HEK293 (cell line): ENCODE measurements around the gene UBE2C.

Experiments used
- BCL11A ChIP-seq: fragments of 450-650 bp; formaldehyde crosslinking; IDR thresholded peaks from 2 replicates; pipeline ENCODE4 v1.5.1; 2016; ENCODE audit warnings: low read depth, missing biosample characterization, missing genetic modification characterization
- GLIS1 ChIP-seq: fragments of 450-650 bp; formaldehyde crosslinking; IDR thresholded peaks from 2 replicates; pipeline ENCODE4 v1.5.1; 2016; ENCODE audit warnings: missing biosample characterization, missing genetic modification characterization
- GLIS2 ChIP-seq: fragments of 450-650 bp; formaldehyde crosslinking; IDR thresholded peaks from 2 replicates; pipeline ENCODE4 v1.5.1; 2016; ENCODE audit warnings: missing biosample characterization, missing genetic modification characterization
- HOXA7 ChIP-seq: sonication (generic); formaldehyde crosslinking; IDR thresholded peaks from 2 replicates; pipeline ENCODE4 v1.8.1; 2022; ENCODE audit warnings: missing genetic modification reagents, borderline replicate concordance
- WT1 ChIP-seq: fragments of 450-650 bp; formaldehyde crosslinking; IDR thresholded peaks from 2 replicates; pipeline ENCODE4 v1.5.1; 2016; ENCODE audit warnings: missing biosample characterization, missing genetic modification characterization
- YY2 ChIP-seq: fragments of 450-650 bp; formaldehyde crosslinking; IDR thresholded peaks from 2 replicates; pipeline ENCODE4 v1.5.1; 2016; ENCODE audit warnings: missing biosample characterization, missing genetic modification characterization
- ZBTB17 ChIP-seq: fragments of 450-650 bp; formaldehyde crosslinking; IDR thresholded peaks from 2 replicates; pipeline ENCODE4 v1.5.1; 2016; ENCODE audit warnings: missing biosample characterization, missing genetic modification characterization
- ZBTB20 ChIP-seq: fragments of 450-650 bp; formaldehyde crosslinking; IDR thresholded peaks from 2 replicates; pipeline ENCODE4 v1.5.1; 2016; ENCODE audit warnings: missing biosample characterization, missing genetic modification characterization
- ZNF132 ChIP-seq: fragments of 450-650 bp; formaldehyde crosslinking; IDR thresholded peaks from 2 replicates; pipeline ENCODE4 v1.5.1; 2017; ENCODE audit warnings: missing biosample characterization, missing genetic modification characterization, borderline replicate concordance
- ZNF155 ChIP-seq: fragments of 450-650 bp; formaldehyde crosslinking; IDR thresholded peaks from 2 replicates; pipeline ENCODE4 v1.5.1; 2016; ENCODE audit warnings: missing biosample characterization, missing genetic modification characterization
- ZNF157 ChIP-seq: fragments of 450-650 bp; formaldehyde crosslinking; IDR thresholded peaks from 2 replicates; pipeline ENCODE4 v1.5.1; 2016; ENCODE audit warnings: missing biosample characterization, missing genetic modification characterization
- ZNF16 ChIP-seq: fragments of 450-650 bp; formaldehyde crosslinking; IDR thresholded peaks from 2 replicates; pipeline ENCODE4 v1.5.1; 2016; ENCODE audit warnings: low read depth, missing biosample characterization, missing genetic modification characterization
- ZNF2 ChIP-seq: fragments of 450-650 bp; formaldehyde crosslinking; IDR thresholded peaks from 2 replicates; pipeline ENCODE4 v1.5.1; 2016; ENCODE audit warnings: missing biosample characterization, missing genetic modification characterization
- ZNF510 ChIP-seq: fragments of 450-650 bp; formaldehyde crosslinking; IDR thresholded peaks from 2 replicates; pipeline ENCODE4 v1.5.1; 2018; ENCODE audit warnings: mild to moderate bottlenecking, missing genetic modification characterization, missing biosample characterization; ENCODE audit not compliant: insufficient replicate concordance
- ZNF571 ChIP-seq: fragments of 450-650 bp; formaldehyde crosslinking; IDR thresholded peaks from 2 replicates; pipeline ENCODE4 v1.5.0; 2017; ENCODE audit warnings: missing biosample characterization, missing genetic modification characterization
- ZNF629 ChIP-seq: fragments of 450-650 bp; formaldehyde crosslinking; IDR thresholded peaks from 2 replicates; pipeline ENCODE4 v1.5.1; 2017; ENCODE audit warnings: missing biosample characterization, missing genetic modification characterization
- ZNF791 ChIP-seq: fragments of 450-650 bp; formaldehyde crosslinking; IDR thresholded peaks from 2 replicates; pipeline ENCODE4 v1.5.1; 2016; ENCODE audit warnings: missing biosample characterization, missing genetic modification characterization
- TF ChIP-seq, protein P1 (sequence below): fragments of 450-650 bp; formaldehyde crosslinking; IDR thresholded peaks from 2 replicates; pipeline ENCODE4 v1.5.1; 2016; ENCODE audit warnings: missing biosample characterization, missing genetic modification characterization, borderline replicate concordance
- TF ChIP-seq, protein P2 (sequence below): fragments of 450-650 bp; formaldehyde crosslinking; conservative IDR thresholded peaks from 2 replicates; pipeline ENCODE4 v1.5.1; 2016; ENCODE audit warnings: low read depth, missing biosample characterization, missing genetic modification characterization
- TF ChIP-seq, protein P3 (sequence below): fragments of 450-650 bp; formaldehyde crosslinking; IDR thresholded peaks from 2 replicates; pipeline ENCODE4 v1.5.1; 2016; ENCODE audit warnings: missing biosample characterization, missing genetic modification characterization, low read depth
- TF ChIP-seq, protein P4 (sequence below): fragments of 450-650 bp; formaldehyde crosslinking; IDR thresholded peaks from 2 replicates; pipeline ENCODE4 v1.5.1; 2016; ENCODE audit warnings: missing biosample characterization, missing genetic modification characterization
- TF ChIP-seq, protein P5 (sequence below): fragments of 450-650 bp; formaldehyde crosslinking; IDR thresholded peaks from 2 replicates; pipeline ENCODE4 v1.5.1; 2016; ENCODE audit warnings: missing biosample characterization, missing genetic modification characterization
- TF ChIP-seq, protein P6 (sequence below): fragments of 450-650 bp; IDR thresholded peaks from 2 replicates; pipeline ENCODE4 v1.5.1; 2018; ENCODE audit warnings: missing biosample characterization, missing genetic modification characterization

UBE2C gene

DNA sequence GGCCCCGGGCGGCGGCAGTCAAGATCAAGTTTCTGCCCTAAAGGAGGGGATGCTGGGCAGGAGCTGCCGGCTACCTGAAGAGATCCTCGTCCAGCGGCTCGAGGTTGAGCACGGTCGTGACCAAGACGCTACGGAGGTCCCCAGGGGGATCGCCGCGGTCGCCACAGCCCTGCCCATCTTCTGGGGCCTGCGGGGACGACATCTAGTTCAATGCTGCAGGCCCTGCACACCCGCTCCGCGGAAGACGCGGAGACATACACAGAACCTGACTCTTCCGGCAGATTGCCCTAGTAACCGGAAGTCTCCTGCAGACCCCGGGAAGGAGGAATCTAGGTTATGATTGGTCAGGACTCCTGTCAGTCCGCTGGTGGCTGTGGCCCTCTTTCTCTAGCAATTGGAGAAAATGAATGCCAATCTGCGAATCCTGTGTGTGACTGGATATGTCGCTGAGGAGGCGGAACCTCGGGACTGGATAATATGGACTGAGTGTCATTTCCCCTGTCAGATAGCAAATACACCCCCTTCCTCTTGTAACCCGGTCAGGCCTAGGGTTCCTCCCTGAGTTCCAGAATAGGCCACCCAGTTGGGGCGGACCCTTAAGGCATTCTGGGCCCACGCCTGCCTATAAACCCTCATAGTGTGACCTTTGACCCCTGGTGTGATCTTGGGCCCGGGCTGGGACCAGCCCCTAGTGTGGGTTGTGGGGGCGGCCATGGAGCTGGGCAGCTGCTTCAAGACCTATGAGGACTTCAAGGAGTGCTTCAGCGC, 44.9 kb downstream of the UBE2C start, which contains the start of the genes ACOT8 and ZSWIM3 (continued):
- peak; percentile 66; the same call in 1 of the 2 replicates for TF ChIP-seq ZNF2
- TF ChIP-seq ZBTB17: peak; percentile 54; the same call in 1 of the 2 replicates
- no peak for TF ChIP-seq ZNF157 (tag by site-specific recombination)
- TF ChIP-seq ZNF629 (tag by site-specific recombination): peak; percentile 38; the same call in 1 of the 2 replicates
- TF ChIP-seq ZNF791 (tag by site-specific recombination): no peak
- TF ChIP-seq, protein P1, sequence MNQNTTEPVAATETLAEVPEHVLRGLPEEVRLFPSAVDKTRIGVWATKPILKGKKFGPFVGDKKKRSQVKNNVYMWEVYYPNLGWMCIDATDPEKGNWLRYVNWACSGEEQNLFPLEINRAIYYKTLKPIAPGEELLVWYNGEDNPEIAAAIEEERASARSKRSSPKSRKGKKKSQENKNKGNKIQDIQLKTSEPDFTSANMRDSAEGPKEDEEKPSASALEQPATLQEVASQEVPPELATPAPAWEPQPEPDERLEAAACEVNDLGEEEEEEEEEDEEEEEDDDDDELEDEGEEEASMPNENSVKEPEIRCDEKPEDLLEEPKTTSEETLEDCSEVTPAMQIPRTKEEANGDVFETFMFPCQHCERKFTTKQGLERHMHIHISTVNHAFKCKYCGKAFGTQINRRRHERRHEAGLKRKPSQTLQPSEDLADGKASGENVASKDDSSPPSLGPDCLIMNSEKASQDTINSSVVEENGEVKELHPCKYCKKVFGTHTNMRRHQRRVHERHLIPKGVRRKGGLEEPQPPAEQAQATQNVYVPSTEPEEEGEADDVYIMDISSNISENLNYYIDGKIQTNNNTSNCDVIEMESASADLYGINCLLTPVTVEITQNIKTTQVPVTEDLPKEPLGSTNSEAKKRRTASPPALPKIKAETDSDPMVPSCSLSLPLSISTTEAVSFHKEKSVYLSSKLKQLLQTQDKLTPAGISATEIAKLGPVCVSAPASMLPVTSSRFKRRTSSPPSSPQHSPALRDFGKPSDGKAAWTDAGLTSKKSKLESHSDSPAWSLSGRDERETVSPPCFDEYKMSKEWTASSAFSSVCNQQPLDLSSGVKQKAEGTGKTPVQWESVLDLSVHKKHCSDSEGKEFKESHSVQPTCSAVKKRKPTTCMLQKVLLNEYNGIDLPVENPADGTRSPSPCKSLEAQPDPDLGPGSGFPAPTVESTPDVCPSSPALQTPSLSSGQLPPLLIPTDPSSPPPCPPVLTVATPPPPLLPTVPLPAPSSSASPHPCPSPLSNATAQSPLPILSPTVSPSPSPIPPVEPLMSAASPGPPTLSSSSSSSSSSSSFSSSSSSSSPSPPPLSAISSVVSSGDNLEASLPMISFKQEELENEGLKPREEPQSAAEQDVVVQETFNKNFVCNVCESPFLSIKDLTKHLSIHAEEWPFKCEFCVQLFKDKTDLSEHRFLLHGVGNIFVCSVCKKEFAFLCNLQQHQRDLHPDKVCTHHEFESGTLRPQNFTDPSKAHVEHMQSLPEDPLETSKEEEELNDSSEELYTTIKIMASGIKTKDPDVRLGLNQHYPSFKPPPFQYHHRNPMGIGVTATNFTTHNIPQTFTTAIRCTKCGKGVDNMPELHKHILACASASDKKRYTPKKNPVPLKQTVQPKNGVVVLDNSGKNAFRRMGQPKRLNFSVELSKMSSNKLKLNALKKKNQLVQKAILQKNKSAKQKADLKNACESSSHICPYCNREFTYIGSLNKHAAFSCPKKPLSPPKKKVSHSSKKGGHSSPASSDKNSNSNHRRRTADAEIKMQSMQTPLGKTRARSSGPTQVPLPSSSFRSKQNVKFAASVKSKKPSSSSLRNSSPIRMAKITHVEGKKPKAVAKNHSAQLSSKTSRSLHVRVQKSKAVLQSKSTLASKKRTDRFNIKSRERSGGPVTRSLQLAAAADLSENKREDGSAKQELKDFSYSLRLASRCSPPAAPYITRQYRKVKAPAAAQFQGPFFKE (tag by site-specific recombination): no peak
- TF ChIP-seq YY2: 0 out of 2 replicates have a peak, but pooled peaks have one; percentile 38
- no peak for TF ChIP-seq ZNF571 (tag by site-specific recombination)
- no peak for TF ChIP-seq HOXA7 (CRISPR knock-in tag)
- TF ChIP-seq, protein P2, sequence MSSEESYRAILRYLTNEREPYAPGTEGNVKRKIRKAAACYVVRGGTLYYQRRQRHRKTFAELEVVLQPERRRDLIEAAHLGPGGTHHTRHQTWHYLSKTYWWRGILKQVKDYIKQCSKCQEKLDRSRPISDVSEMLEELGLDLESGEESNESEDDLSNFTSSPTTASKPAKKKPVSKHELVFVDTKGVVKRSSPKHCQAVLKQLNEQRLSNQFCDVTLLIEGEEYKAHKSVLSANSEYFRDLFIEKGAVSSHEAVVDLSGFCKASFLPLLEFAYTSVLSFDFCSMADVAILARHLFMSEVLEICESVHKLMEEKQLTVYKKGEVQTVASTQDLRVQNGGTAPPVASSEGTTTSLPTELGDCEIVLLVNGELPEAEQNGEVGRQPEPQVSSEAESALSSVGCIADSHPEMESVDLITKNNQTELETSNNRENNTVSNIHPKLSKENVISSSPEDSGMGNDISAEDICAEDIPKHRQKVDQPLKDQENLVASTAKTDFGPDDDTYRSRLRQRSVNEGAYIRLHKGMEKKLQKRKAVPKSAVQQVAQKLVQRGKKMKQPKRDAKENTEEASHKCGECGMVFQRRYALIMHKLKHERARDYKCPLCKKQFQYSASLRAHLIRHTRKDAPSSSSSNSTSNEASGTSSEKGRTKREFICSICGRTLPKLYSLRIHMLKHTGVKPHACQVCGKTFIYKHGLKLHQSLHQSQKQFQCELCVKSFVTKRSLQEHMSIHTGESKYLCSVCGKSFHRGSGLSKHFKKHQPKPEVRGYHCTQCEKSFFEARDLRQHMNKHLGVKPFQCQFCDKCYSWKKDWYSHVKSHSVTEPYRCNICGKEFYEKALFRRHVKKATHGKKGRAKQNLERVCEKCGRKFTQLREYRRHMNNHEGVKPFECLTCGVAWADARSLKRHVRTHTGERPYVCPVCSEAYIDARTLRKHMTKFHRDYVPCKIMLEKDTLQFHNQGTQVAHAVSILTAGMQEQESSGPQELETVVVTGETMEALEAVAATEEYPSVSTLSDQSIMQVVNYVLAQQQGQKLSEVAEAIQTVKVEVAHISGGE (tag by site-specific recombination): peak; percentile 94
- TF ChIP-seq GLIS2 (tag by site-specific recombination): peak; percentile 91
- TF ChIP-seq BCL11A: peak; percentile 91
- no peak for TF ChIP-seq ZNF155 (tag by site-specific recombination)
- TF ChIP-seq WT1 (tag by site-specific recombination): 0 out of 2 replicates have a peak, but pooled peaks have one; percentile 48
- TF ChIP-seq, protein P3, sequence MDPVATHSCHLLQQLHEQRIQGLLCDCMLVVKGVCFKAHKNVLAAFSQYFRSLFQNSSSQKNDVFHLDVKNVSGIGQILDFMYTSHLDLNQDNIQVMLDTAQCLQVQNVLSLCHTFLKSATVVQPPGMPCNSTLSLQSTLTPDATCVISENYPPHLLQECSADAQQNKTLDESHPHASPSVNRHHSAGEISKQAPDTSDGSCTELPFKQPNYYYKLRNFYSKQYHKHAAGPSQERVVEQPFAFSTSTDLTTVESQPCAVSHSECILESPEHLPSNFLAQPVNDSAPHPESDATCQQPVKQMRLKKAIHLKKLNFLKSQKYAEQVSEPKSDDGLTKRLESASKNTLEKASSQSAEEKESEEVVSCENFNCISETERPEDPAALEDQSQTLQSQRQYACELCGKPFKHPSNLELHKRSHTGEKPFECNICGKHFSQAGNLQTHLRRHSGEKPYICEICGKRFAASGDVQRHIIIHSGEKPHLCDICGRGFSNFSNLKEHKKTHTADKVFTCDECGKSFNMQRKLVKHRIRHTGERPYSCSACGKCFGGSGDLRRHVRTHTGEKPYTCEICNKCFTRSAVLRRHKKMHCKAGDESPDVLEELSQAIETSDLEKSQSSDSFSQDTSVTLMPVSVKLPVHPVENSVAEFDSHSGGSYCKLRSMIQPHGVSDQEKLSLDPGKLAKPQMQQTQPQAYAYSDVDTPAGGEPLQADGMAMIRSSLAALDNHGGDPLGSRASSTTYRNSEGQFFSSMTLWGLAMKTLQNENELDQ (tag by site-specific recombination): no peak
- TF ChIP-seq ZNF16 (tag by site-specific recombination): no peak
- TF ChIP-seq ZNF510 (tag by site-specific recombination): no peak
- TF ChIP-seq, protein P4, sequence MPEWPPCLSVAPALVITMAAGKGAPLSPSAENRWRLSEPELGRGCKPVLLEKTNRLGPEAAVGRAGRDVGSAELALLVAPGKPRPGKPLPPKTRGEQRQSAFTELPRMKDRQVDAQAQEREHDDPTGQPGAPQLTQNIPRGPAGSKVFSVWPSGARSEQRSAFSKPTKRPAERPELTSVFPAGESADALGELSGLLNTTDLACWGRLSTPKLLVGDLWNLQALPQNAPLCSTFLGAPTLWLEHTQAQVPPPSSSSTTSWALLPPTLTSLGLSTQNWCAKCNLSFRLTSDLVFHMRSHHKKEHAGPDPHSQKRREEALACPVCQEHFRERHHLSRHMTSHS (tag by site-specific recombination): no peak
- TF ChIP-seq ZNF132 (tag by site-specific recombination): no peak
- peak; percentile 30 for TF ChIP-seq GLIS1 (tag by site-specific recombination)
- peak; percentile 99 for TF ChIP-seq ZBTB20 (tag by site-specific recombination)
- TF ChIP-seq, protein P5, sequence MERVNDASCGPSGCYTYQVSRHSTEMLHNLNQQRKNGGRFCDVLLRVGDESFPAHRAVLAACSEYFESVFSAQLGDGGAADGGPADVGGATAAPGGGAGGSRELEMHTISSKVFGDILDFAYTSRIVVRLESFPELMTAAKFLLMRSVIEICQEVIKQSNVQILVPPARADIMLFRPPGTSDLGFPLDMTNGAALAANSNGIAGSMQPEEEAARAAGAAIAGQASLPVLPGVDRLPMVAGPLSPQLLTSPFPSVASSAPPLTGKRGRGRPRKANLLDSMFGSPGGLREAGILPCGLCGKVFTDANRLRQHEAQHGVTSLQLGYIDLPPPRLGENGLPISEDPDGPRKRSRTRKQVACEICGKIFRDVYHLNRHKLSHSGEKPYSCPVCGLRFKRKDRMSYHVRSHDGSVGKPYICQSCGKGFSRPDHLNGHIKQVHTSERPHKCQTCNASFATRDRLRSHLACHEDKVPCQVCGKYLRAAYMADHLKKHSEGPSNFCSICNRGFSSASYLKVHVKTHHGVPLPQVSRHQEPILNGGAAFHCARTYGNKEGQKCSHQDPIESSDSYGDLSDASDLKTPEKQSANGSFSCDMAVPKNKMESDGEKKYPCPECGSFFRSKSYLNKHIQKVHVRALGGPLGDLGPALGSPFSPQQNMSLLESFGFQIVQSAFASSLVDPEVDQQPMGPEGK (tag by site-specific recombination): peak; percentile 78
- TF ChIP-seq, protein P6, sequence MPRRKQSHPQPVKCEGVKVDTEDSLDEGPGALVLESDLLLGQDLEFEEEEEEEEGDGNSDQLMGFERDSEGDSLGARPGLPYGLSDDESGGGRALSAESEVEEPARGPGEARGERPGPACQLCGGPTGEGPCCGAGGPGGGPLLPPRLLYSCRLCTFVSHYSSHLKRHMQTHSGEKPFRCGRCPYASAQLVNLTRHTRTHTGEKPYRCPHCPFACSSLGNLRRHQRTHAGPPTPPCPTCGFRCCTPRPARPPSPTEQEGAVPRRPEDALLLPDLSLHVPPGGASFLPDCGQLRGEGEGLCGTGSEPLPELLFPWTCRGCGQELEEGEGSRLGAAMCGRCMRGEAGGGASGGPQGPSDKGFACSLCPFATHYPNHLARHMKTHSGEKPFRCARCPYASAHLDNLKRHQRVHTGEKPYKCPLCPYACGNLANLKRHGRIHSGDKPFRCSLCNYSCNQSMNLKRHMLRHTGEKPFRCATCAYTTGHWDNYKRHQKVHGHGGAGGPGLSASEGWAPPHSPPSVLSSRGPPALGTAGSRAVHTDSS (tag by site-specific recombination): no peak
